MCF 10A (cell line): Measurements from ENCODE around the gene DSCAML1. TPM values are rescaled to one million over a fixed set of nuclear protein-coding genes. Genes with fewer than 3 reads are reported as not detected.

Experiments used
- BruUV-seq: library from RNA; stranded (reverse); fragments of 400-500 nt; replicated peaks from 2 replicates; lab custom pipeline; 2021; lab: Mats Ljungman, UMichigan
- CTCF ChIA-PET: fragments of 300-600 bp; sonication (Branson Sonifier 250); formaldehyde crosslinking; extraction: SDS; loops from one replicate; lab custom pipeline; 2021; ENCODE audit warnings: antibody characterized with exemption, inconsistent platforms; lab: Yijun Ruan, JAX
- POLR2A ChIA-PET: fragments of 300-600, 350-650 bp; sonication (Branson Sonifier 250); formaldehyde crosslinking; extraction: SDS; loops from one replicate; lab custom pipeline; 2020; ENCODE audit warnings: antibody characterized with exemption, inconsistent platforms; lab: Yijun Ruan, JAX
- DNase-seq: peaks from one replicate; pipeline ENCODE4 v3.0.0-alpha.2; 2018; ENCODE audit not compliant: unreplicated experiment
- H3K27ac Mint-ChIP-seq: one replicate; pipeline ENCODE4 v1.8.0; 2022; ENCODE audit warnings: mild to moderate bottlenecking, low read depth, mixed read lengths; ENCODE audit not compliant: unreplicated experiment
- H3K27me3 Mint-ChIP-seq: one replicate; pipeline ENCODE4 v1.8.0; 2022; ENCODE audit warnings: mixed read lengths; ENCODE audit not compliant: insufficient read depth, unreplicated experiment
- H3K36me3 Mint-ChIP-seq: one replicate; pipeline ENCODE4 v1.8.0; 2022; ENCODE audit warnings: mild to moderate bottlenecking, moderate library complexity, mixed read lengths; ENCODE audit not compliant: insufficient read depth, unreplicated experiment
- H3K4me1 Mint-ChIP-seq: one replicate; pipeline ENCODE4 v1.8.0; 2022; ENCODE audit warnings: mixed read lengths; ENCODE audit not compliant: insufficient read depth, unreplicated experiment
- H3K4me3 Mint-ChIP-seq: one replicate; pipeline ENCODE4 v1.8.0; 2022; ENCODE audit warnings: mild to moderate bottlenecking, moderate library complexity, mixed read lengths; ENCODE audit not compliant: unreplicated experiment
- H3K9me3 Mint-ChIP-seq: one replicate; pipeline ENCODE4 v1.8.0; 2022; ENCODE audit warnings: mixed read lengths; ENCODE audit not compliant: unreplicated experiment
- intact Hi-C: fragments of 100-400 bp; cut with micrococcal nuclease; formaldehyde crosslinking; loops from 2 replicates; pipeline ENCODE4 v1.14.1; 2022
- total RNA-seq: library from RNA; stranded (reverse); gene quantifications from 2 replicates; pipeline ENCODE4 v1.2.3, GENCODE V29; 2022
- TF ChIP-seq, protein P1 (sequence below): fragments of 200-600 bp; IDR thresholded peaks from one replicate; pipeline ENCODE4 v1.8.0; 2022; ENCODE audit warnings: antibody characterized with exemption, mild to moderate bottlenecking; ENCODE audit not compliant: unreplicated experiment

DSCAML1 gene
- total RNA-seq, 1 experiment from 2014 or later, result not detected

GRCh38 chr11:117828611-117829368 is 31.8 kb upstream of the DSCAML1 start:
- ChIA-PET POLR2A (interaction anchor here (0.6 kb wide), 2 partner anchors 160 to 408 kb away, joined by 3 read pairs; no protein-coding TSS in a partner anchor), CTCF (interaction anchor here (1.1 to 2.2 kb wide), 2 partner anchors 14 to 118 kb away, joined by 6 to 7 read pairs; no protein-coding TSS in a partner anchor)
- Mint-ChIP-seq H3K4me1 (peaks cover 12% of the 10 kb centered on the region), H3K4me3 (no peak overlapping the region), H3K36me3 (no peaks in the 10 kb centered on the region), H3K9me3 (no peaks in the 10 kb centered on the region), H3K27me3 (peaks cover 21% of the 10 kb centered on the region), H3K27ac (no peak overlapping the region)
- intact Hi-C loops, result no loop called here
- TF ChIP-seq, protein P1, sequence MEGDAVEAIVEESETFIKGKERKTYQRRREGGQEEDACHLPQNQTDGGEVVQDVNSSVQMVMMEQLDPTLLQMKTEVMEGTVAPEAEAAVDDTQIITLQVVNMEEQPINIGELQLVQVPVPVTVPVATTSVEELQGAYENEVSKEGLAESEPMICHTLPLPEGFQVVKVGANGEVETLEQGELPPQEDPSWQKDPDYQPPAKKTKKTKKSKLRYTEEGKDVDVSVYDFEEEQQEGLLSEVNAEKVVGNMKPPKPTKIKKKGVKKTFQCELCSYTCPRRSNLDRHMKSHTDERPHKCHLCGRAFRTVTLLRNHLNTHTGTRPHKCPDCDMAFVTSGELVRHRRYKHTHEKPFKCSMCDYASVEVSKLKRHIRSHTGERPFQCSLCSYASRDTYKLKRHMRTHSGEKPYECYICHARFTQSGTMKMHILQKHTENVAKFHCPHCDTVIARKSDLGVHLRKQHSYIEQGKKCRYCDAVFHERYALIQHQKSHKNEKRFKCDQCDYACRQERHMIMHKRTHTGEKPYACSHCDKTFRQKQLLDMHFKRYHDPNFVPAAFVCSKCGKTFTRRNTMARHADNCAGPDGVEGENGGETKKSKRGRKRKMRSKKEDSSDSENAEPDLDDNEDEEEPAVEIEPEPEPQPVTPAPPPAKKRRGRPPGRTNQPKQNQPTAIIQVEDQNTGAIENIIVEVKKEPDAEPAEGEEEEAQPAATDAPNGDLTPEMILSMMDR, result no peak
- no TSS peak for BruUV-seq
- peak; percentile 49 for DNase-seq

- no TSS peak for BruUV-seq
- Mint-ChIP-seq H3K4me1 (peaks cover 12% of the 10 kb centered on the region), H3K27ac (no peak overlapping the region), H3K27me3 (peaks cover 21% of the 10 kb centered on the region), H3K9me3 (no peaks in the 10 kb centered on the region), H3K36me3 (no peaks in the 10 kb centered on the region), H3K4me3 (no peak overlapping the region)
- TF ChIP-seq, protein P1, result no peak
- ChIA-PET CTCF (interaction anchor here (0.9 to 2.2 kb wide), 4 partner anchors 10 to 344 kb away, joined by 4 to 7 read pairs (median 6); no protein-coding TSS in a partner anchor), POLR2A (no interaction called here)
- DNase-seq, result no peak
- intact Hi-C loops, result no loop called here
These were observed 30.8 kb upstream of the DSCAML1 start for GRCh38 chr11:117827521-117828511.

DNA sequence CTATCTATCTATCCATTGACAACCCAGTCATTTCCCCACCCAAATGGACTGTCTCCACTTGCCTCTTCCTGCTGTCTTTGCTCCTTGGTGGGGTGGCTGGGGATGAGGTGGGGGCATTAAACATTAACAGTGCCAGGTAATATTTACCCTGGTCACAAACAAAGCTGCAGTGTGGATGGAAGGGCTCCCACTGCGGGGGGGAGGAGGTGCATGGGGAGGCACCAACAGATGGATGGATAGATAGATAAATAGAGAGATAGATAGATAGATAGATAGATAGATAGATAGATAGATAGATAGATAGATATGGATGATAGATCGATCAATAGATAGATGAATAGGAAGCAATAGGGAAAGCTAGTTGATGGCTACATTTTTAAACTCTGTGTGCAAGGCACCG is 29.8 kb upstream of the DSCAML1 start:
- Mint-ChIP-seq H3K27ac (no peak overlapping the region), H3K27me3 (peaks cover 20% of the 10 kb centered on the region), H3K4me3 (no peak overlapping the region), H3K9me3 (no peaks in the 10 kb centered on the region), H3K4me1 (peaks cover 12% of the 10 kb centered on the region), H3K36me3 (no peaks in the 10 kb centered on the region)
- intact Hi-C loops, result no loop called here
- ChIA-PET CTCF (interaction anchor here (0.9 to 2.2 kb wide), 3 partner anchors 9 to 345 kb away, joined by 4 to 6 read pairs (median 5); no protein-coding TSS in a partner anchor), POLR2A (no interaction called here)
- TF ChIP-seq, protein P1, result no peak
- DNase-seq, result no peak
- no TSS peak for BruUV-seq
